K562 treated with DMSO at 1 percent for 4 hours (cell line): ENCODE measurements around the gene OBP2B. TPM values are rescaled to one million over a fixed set of nuclear protein-coding genes. Genes with fewer than 3 reads are reported as not detected.

Source experiments
- total RNA-seq: library from RNA; unstranded; fragments of 300-600 nt; gene quantifications from 2 replicates; pipeline ENCODE4 v1.2.3, GENCODE V29; 2022; ENCODE audit not compliant: insufficient read depth

The OBP2B gene, protein sequence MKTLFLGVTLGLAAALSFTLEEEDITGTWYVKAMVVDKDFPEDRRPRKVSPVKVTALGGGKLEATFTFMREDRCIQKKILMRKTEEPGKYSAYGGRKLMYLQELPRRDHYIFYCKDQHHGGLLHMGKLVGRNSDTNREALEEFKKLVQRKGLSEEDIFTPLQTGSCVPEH
- total RNA-seq = not detected in 2 replicates

DNA sequence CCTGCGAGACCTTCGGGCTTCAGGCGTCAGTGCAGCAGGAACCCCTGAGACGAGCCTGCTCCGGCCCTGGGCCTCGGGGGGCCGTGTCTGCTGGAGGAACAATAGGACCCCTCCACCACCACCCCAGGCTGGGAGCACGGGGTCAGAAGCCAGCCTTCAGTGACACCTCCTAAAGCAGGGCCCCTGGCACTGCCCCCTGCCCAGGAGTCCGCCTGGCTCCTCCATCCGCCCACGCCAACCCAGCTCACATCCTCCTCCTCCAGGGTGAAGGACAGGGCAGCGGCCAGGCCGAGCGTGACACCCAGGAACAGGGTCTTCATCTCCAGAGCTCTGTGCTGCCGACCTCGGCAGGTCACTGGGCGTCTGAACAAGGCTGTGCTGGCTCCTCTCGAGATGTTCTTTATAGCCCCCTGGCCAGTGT, at the start of gene OBP2B:
Gene OBP2B (minus strand): TSS at position 371 of the 421 bp plus-strand sequence. CDS start 51 bp downstream, at position 320.

DNA sequence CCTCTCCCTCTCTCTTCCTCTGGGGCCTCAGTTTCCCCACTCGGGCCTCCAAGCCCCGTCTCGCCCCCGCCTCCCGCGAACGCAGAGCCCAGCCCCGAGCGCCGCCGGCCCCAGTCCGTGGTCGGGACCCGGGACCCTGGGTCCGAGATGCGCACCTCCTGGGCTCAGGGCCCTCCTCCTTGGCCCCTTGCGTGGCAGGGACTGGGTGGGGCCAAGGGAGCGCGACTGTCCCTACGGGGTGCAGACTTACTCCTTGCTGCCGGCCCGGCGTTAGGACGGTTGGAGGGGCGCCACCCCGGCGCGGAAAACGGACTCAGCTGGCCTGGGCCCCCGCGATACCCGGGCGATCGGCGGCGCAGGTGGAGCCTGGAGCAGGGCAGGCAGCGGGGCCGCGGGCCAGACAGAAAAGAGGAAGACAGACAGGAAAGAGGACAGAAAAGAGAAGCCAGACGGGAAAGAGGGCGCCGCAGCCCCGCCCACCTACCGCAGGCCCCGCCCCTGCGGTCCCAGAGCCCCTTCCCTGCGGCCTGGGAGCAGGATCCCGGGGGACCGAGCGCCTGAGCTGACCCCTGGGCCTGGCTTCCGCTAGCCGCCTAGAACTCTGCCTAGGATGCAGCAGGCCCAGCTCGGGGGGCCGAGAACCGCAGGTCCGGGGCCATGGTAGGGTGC, 45.4 kb downstream of the OBP2B start, which contains the start of gene GBGT1:
Gene GBGT1 (minus strand): TSS at position 411 of the 669 bp plus-strand sequence. CDS start 1,502 bp downstream, outside the sequence.

Other genes with a start within 250 kb of the OBP2B start
- gene GFI1B, start 230.6 kb downstream of the OBP2B start, total RNA-seq = 30.2 and 48.2 TPM in 2 replicates
- gene GTF3C5, start 178.3 kb downstream of the OBP2B start, total RNA-seq = 77.0 and 86.9 TPM in 2 replicates
- 2.3 and 2.7 TPM in 2 replicates for gene CEL, start 147.3 kb downstream of the OBP2B start, total RNA-seq
- 23.3 and 30.9 TPM in 2 replicates for gene RALGDS, start 88.0 kb downstream of the OBP2B start, total RNA-seq
- 20.5 and 26.7 TPM in 2 replicates for gene GBGT1, start 45.3 kb downstream of the OBP2B start, total RNA-seq
- 7.3 and 10.5 TPM in 2 replicates for gene ABO, start 66.0 kb upstream of the OBP2B start, total RNA-seq
- 14.3 and 14.4 TPM in 2 replicates for gene SURF6, start 126.9 kb upstream of the OBP2B start, total RNA-seq
- gene MED22, start 138.9 kb upstream of the OBP2B start, total RNA-seq = 13.5 and 17.6 TPM in 2 replicates
- 6,168 and 6,240 TPM in 2 replicates for gene RPL7A, start 139.0 kb upstream of the OBP2B start, total RNA-seq
- 33.0 and 52.8 TPM in 2 replicates for gene SURF1, start 147.2 kb upstream of the OBP2B start, total RNA-seq
- gene SURF2, start 147.3 kb upstream of the OBP2B start, total RNA-seq = 45.7 and 49.1 TPM in 2 replicates
- 187 and 219 TPM in 2 replicates for gene SURF4, start 166.8 kb upstream of the OBP2B start, total RNA-seq
- gene STKLD1, start 167.1 kb upstream of the OBP2B start, total RNA-seq = 1.4 TPM in 1 of 2 replicates, not detected in the other
- gene REXO4, start 208.8 kb upstream of the OBP2B start, total RNA-seq = 22.5 and 25.7 TPM in 2 replicates
- gene ADAMTS13, start 213.1 kb upstream of the OBP2B start, total RNA-seq = 0.27 and 0.28 TPM in 2 replicates